ENCODE data around the gene DDC. TPM values are rescaled to one million over a fixed set of nuclear protein-coding genes. Genes with fewer than 3 reads are reported as not detected.
"Not testable (repeated sequence)": the region's sequence is repeated elsewhere in the genome, so short reads cannot be mapped to it uniquely, and the experiment has no call there.

DDC gene
- total RNA-seq, 1 experiment from 2014 or later = not detected

DNA sequence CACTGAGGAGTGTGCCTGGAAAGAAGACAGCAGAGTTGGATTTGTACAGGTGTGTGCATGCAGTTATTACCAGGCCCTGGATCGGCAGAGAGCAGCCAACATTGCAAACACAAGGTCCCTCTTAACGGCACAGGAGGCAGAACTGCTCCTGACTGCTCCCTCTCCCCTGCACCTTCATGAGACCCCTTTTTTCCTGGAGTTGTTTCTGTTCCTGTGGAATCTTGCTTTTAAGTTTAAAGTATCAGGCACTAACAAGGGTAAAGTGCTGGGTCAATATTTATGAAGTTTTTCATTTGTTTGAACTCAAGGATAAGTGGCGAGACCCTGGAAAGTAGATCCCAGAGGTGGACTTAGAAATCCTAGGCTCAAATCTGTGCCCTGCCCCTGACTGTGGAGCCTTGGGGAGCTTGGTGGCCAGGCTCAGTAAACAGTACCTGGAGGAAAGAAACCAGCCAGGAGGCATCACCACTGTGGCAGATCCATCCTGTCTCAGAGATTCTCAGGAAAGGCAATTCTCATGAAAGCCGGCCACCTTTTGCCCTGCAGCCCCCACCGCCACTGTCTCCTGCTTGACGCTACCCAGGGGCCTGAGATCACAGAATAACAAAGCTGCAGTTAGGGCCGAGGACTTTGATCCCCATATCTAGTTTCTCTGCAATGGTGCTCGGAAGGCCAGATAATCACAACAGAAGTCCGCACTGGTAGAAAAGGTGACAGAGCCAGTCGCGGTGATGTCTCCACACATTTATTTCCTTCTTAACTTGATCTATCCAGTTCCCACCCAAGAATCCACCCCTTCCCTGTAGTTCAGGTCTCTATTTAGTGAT is 36.7 kb downstream of the DDC start:
- Histone ChIP-seq H3K4me2 (ENCODE audit: low read length) (no peak overlapping the region), H3K4me1 (ENCODE audit: control insufficient read depth in 1 of 2, insufficient read depth in 2 of 2, low read length in 2 of 2) (peaks cover 17 to 26% of the 10 kb centered on the region in 2 experiments), H3K27me3 (ENCODE audit: insufficient read depth, low read length) (no peaks in the 10 kb centered on the region), H3K9me2 (ENCODE audit: insufficient read depth) (no peaks in the 10 kb centered on the region), H3K9ac (ENCODE audit: low read length) (no peak overlapping the region), H3K36me3 (ENCODE audit: control insufficient read depth in 1 of 2, insufficient read depth in 2 of 2, low read length in 2 of 2) (no peaks in the 10 kb centered on the region), H3K79me2 (ENCODE audit: insufficient read depth, low read length) (no peaks in the 10 kb centered on the region), H3K9me3 (ENCODE audit: control insufficient read depth in 1 of 2, insufficient read depth in 1 of 2, low read depth in 1 of 2, low read length in 2 of 2) (no peaks in the 10 kb centered on the region), H3K4me3 (replicated peaks in 1 of 2; ENCODE audit: low read depth in 1 of 2, low read length in 2 of 2) (no peak overlapping the region), H2AFZ (ENCODE audit: low read depth, low read length, poor library complexity, severe bottlenecking) (no peak overlapping the region), H4K20me1 (ENCODE audit: insufficient read depth) (no peaks in the 10 kb centered on the region), H3K27ac (ENCODE audit: low read depth, low read length) (no peak overlapping the region)
- BruUV-seq (replicated peaks) = no TSS peak
- TF ChIP-seq, protein P1, sequence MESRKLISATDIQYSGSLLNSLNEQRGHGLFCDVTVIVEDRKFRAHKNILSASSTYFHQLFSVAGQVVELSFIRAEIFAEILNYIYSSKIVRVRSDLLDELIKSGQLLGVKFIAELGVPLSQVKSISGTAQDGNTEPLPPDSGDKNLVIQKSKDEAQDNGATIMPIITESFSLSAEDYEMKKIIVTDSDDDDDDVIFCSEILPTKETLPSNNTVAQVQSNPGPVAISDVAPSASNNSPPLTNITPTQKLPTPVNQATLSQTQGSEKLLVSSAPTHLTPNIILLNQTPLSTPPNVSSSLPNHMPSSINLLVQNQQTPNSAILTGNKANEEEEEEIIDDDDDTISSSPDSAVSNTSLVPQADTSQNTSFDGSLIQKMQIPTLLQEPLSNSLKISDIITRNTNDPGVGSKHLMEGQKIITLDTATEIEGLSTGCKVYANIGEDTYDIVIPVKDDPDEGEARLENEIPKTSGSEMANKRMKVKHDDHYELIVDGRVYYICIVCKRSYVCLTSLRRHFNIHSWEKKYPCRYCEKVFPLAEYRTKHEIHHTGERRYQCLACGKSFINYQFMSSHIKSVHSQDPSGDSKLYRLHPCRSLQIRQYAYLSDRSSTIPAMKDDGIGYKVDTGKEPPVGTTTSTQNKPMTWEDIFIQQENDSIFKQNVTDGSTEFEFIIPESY (IDR thresholded peaks at IDR 0.05; ENCODE audit: extremely low read depth, insufficient replicate concordance, low read length) = no peak
- no peak for TF ChIP-seq TCF7L2 (IDR thresholded peaks at IDR 0.05; ENCODE audit: borderline replicate concordance, extremely low read depth, insufficient read depth, insufficient read length)
- DNase-seq (ENCODE audit: low read depth, low spot score) (no peak), ATAC-seq (no peak)
- ChIA-PET POLR2A (no interaction called here), RAD21 (ENCODE audit: low non-redundant PET in 1 of 2, low total read pairs in 2 of 2, uncharacterized antibody in 2 of 2, unreplicated experiment in 2 of 2) (no interaction called here), CTCF (no interaction called here)
- intact Hi-C loops (cut with micrococcal nuclease) = no loop called here

DNA sequence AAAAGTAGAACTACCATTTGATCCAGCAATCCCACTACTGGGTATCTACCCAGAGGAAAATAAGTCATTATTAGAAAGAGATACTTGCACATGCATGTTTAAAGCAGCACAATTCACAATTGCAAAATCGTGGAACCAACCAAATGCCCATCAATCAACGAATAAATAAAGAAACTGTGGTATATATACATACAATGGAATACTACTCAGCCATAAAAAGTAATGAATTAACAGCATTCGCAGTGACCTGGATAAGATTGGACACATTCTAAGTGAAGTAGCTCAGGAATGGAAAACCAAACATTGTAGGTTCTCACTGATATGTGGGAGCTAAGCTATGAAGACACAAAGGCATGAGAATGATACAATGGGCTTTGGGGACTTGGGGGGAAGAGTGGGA is 45.9 kb downstream of the DDC start:
- CTCF ChIA-PET; H3K27ac ChIP-seq (ENCODE audit: low read depth, low read length); POLR2A ChIA-PET; H3K4me2 ChIP-seq (ENCODE audit: low read length); intact Hi-C loops (cut with micrococcal nuclease); H4K20me1 ChIP-seq (ENCODE audit: insufficient read depth); ATAC-seq; BruUV-seq (replicated peaks); H3K4me3 ChIP-seq (replicated peaks in 1 of 2; ENCODE audit: low read depth in 1 of 2, low read length in 2 of 2); H3K27me3 ChIP-seq (ENCODE audit: insufficient read depth, low read length); H3K9me3 ChIP-seq (ENCODE audit: control insufficient read depth in 1 of 2, insufficient read depth in 1 of 2, low read depth in 1 of 2, low read length in 2 of 2); H3K9me2 ChIP-seq (ENCODE audit: insufficient read depth); H2AFZ ChIP-seq (ENCODE audit: low read depth, low read length, poor library complexity, severe bottlenecking); H3K36me3 ChIP-seq (ENCODE audit: control insufficient read depth in 1 of 2, insufficient read depth in 2 of 2, low read length in 2 of 2); H3K9ac ChIP-seq (ENCODE audit: low read length); RAD21 ChIA-PET (ENCODE audit: low non-redundant PET in 1 of 2, low total read pairs in 2 of 2, uncharacterized antibody in 2 of 2, unreplicated experiment in 2 of 2); H3K79me2 ChIP-seq (ENCODE audit: insufficient read depth, low read length); DNase-seq (ENCODE audit: low read depth, low spot score); H3K4me1 ChIP-seq (ENCODE audit: control insufficient read depth in 1 of 2, insufficient read depth in 2 of 2, low read length in 2 of 2): not testable (repeated sequence)

All from HCT116 (cell line).